Endodermal cell (in vitro differentiated cells): Measurements from ENCODE around the gene TAGLN2. TPM values are rescaled to one million over a fixed set of nuclear protein-coding genes. Genes with fewer than 3 reads are reported as not detected.

Experiments used
- DNase-seq: peaks from one replicate; pipeline ENCODE4 v3.0.0-alpha.2; 2017
- H3K27ac ChIP-seq: 2 replicates; pipeline ENCODE4 v1.5.1; 2013; ENCODE audit warnings: mild to moderate bottlenecking, low read depth, low read length, moderate library complexity
- H3K27me3 ChIP-seq: 2 replicates; pipeline ENCODE4 v1.6.1; 2013; ENCODE audit warnings: mild to moderate bottlenecking, low read length, moderate library complexity; ENCODE audit not compliant: insufficient read depth, control insufficient read depth, poor library complexity, severe bottlenecking
- H3K36me3 ChIP-seq: 2 replicates; pipeline ENCODE4 v1.7.0; 2013; ENCODE audit warnings: mild to moderate bottlenecking, low read length, moderate library complexity; ENCODE audit not compliant: control insufficient read depth, insufficient read depth
- H3K4me1 ChIP-seq: one replicate; pipeline ENCODE4 v1.7.0; 2013; ENCODE audit warnings: low read length; ENCODE audit not compliant: control insufficient read depth, insufficient read depth
- H3K4me3 ChIP-seq: 2 replicates; pipeline ENCODE4 v1.5.1; 2013; ENCODE audit warnings: mild to moderate bottlenecking, low read length, moderate library complexity
- H3K9ac ChIP-seq: 2 replicates; pipeline ENCODE4 v1.6.1; 2013; ENCODE audit warnings: mild to moderate bottlenecking, low read length, moderate library complexity; ENCODE audit not compliant: poor library complexity, severe bottlenecking; ENCODE audit errors: extremely low read depth
- H3K9me3 ChIP-seq: 2 replicates; pipeline ENCODE4 v1.6.1; 2013; ENCODE audit warnings: mild to moderate bottlenecking, low read length, moderate library complexity; ENCODE audit not compliant: control insufficient read depth
- H3K27ac Mint-ChIP-seq: 2 replicates; pipeline ENCODE4 v1.8.0; 2020; ENCODE audit warnings: mixed read lengths
- H3K27me3 Mint-ChIP-seq: 2 replicates; pipeline ENCODE4 v1.8.0; 2021; ENCODE audit warnings: mild to moderate bottlenecking, mixed read lengths; ENCODE audit not compliant: insufficient read depth
- H3K36me3 Mint-ChIP-seq: 2 replicates; pipeline ENCODE4 v1.8.0; 2020; ENCODE audit warnings: low read depth, mixed read lengths
- H3K4me1 Mint-ChIP-seq: 2 replicates; pipeline ENCODE4 v1.8.0; 2020; ENCODE audit warnings: mixed read lengths
- H3K4me3 Mint-ChIP-seq: 2 replicates; pipeline ENCODE4 v1.8.0; 2020; ENCODE audit warnings: mild to moderate bottlenecking, moderate library complexity, mixed read lengths
- H3K9me3 Mint-ChIP-seq: 2 replicates; pipeline ENCODE4 v1.8.0; 2020; ENCODE audit warnings: mild to moderate bottlenecking, mixed read lengths
- CTCF ChIP-seq: fragments of 200-600 bp; sonication (generic); conservative IDR thresholded peaks from 2 replicates; pipeline ENCODE4 v1.5.0; 2021; ENCODE audit warnings: antibody characterized with exemption, mild to moderate bottlenecking
- WGBS, 2 experiments: methylation state at CpG; one replicate each; pipeline versions ENCODE4 v1.1.5 to v1.1.7; 2013; ENCODE audit warnings: missing lambda C conversion rate in 2 of 2, mixed read lengths in 1 of 2; ENCODE audit not compliant: insufficient coverage in 1 of 2, insufficient read length in 1 of 2; 5-methylcytosine and 5-hydroxymethylcytosine counted together
- total RNA-seq, 2 donors: library from RNA; stranded (reverse); fragmentation: NEBNext Ultra II Directional in 1 of 2; extraction: Animal tissue kit (Norgen Biotek cat#: 25700) in 1 of 2; gene quantifications; 2 replicates in 1 of 2; 3 replicates in 1 of 2; pipeline ENCODE4 v1.2.1, GENCODE V29; 2021

Gene TAGLN2
- total RNA-seq, 2 donors from 2014 or later: 136 to 221 TPM

DNA sequence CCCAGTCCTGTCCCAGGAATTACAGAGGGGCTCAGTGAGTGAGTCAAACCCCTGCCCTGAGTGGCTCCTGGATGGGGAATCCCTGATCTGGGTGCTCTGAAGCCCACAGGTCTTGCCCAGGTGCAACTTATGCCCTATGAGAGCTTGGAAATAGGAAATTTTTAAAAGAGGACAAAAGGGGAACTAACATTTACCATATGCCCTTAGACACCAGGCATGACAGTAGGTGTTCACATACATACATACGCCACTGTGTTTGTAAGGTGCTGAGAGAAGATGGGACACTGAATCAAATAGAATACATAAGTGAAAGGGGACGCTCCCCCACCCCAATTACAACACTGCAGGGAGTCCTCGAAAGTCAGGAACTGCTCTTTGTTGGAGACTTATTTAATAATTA, 26.8 kb downstream of the TAGLN2 start:
- H3K27me3 Mint-ChIP-seq: peaks cover 34% of the 10 kb centered on the region
- DNase-seq: no peak
- no peak overlapping the region for H3K9ac ChIP-seq
- peaks cover 5% of the 10 kb centered on the region for H3K9me3 ChIP-seq
- no peak overlapping the region for H3K27ac ChIP-seq
- peaks cover 12% of the 10 kb centered on the region for H3K4me1 ChIP-seq
- H3K36me3 Mint-ChIP-seq: no peaks in the 10 kb centered on the region
- H3K4me1 Mint-ChIP-seq: peaks cover 24% of the 10 kb centered on the region
- peaks cover 18% of the 10 kb centered on the region for H3K27me3 ChIP-seq
- TF ChIP-seq CTCF: no peak
- H3K36me3 ChIP-seq: no peaks in the 10 kb centered on the region
- no peak overlapping the region for H3K27ac Mint-ChIP-seq
- H3K4me3 Mint-ChIP-seq: no peak overlapping the region
- H3K4me3 ChIP-seq: no peak overlapping the region
- WGBS, 2 experiments: 100% methylated on average over 1 to 3 of the region's 3 CpGs
- peaks cover 8% of the 10 kb centered on the region for H3K9me3 Mint-ChIP-seq

GRCh38 chr1:159897962-159898361, 27.3 kb downstream of the TAGLN2 start:
- Mint-ChIP-seq H3K27ac (no peak overlapping the region), H3K4me3 (no peak overlapping the region), H3K9me3 (peaks cover 4% of the 10 kb centered on the region), H3K27me3 (peaks cover 32% of the 10 kb centered on the region), H3K36me3 (no peaks in the 10 kb centered on the region), H3K4me1 (peaks cover 29% of the 10 kb centered on the region)
- Histone ChIP-seq H3K36me3 (no peaks in the 10 kb centered on the region), H3K4me3 (no peak overlapping the region), H3K9me3 (no peaks in the 10 kb centered on the region), H3K4me1 (peaks cover 17% of the 10 kb centered on the region), H3K27me3 (peaks cover 18% of the 10 kb centered on the region), H3K9ac (no peak overlapping the region), H3K27ac (no peak overlapping the region)
- no peak for DNase-seq
- TF ChIP-seq CTCF: no peak
- WGBS, 2 experiments: 90 to 97% methylated on average over 2 to 3 of the region's 3 CpGs

- WGBS, 2 experiments: 91 to 100% methylated on average over 2 to 3 of the region's 3 CpGs
Observed at GRCh38 chr1:159896546-159896930, 28.8 kb downstream of the TAGLN2 start.

More at GRCh38 chr1:159896546-159896930, 28.8 kb downstream of the TAGLN2 start:
- Mint-ChIP-seq H3K36me3 (no peaks in the 10 kb centered on the region), H3K9me3 (peaks cover 1% of the 10 kb centered on the region), H3K27me3 (peaks cover 29% of the 10 kb centered on the region), H3K4me1 (peaks cover 38% of the 10 kb centered on the region), H3K27ac (no peak overlapping the region), H3K4me3 (no peak overlapping the region)
- no peak overlapping the region for H3K9ac ChIP-seq
- no peak for TF ChIP-seq CTCF
- H3K4me3 ChIP-seq: no peak overlapping the region
- no peaks in the 10 kb centered on the region for H3K36me3 ChIP-seq
- H3K9me3 ChIP-seq: no peaks in the 10 kb centered on the region
- peaks cover 18% of the 10 kb centered on the region for H3K27me3 ChIP-seq
- peaks cover 17% of the 10 kb centered on the region for H3K4me1 ChIP-seq
- DNase-seq: no peak
- no peak overlapping the region for H3K27ac ChIP-seq
